GM12892 (cell line): ENCODE measurements around the gene TRABD2B.

Experiments
- DNase-seq: peaks from one replicate; pipeline ENCODE4 v3.0.0; 2011; ENCODE audit not compliant: insufficient read length
- FAIRE-seq: peaks from 2 replicates; lab custom pipeline; 2011; peaks lifted over from hg19 to GRCh38; lab: Jason Lieb, UNC
- POLR2A ChIP-seq: IDR thresholded peaks from 2 replicates; pipeline ENCODE4 v1.6.1; 2011; ENCODE audit warnings: low read depth, low read length, control low read depth
- POLR2AphosphoS5 ChIP-seq: IDR thresholded peaks from 2 replicates; pipeline ENCODE4 v1.6.1; 2011; ENCODE audit warnings: low read depth, low read length, control low read depth
- TAF1 ChIP-seq: IDR thresholded peaks from 2 replicates; pipeline ENCODE4 v1.6.1; 2011; ENCODE audit warnings: low read depth, mild to moderate bottlenecking, control low read depth, low read length, borderline replicate concordance

Gene TRABD2B

DNA sequence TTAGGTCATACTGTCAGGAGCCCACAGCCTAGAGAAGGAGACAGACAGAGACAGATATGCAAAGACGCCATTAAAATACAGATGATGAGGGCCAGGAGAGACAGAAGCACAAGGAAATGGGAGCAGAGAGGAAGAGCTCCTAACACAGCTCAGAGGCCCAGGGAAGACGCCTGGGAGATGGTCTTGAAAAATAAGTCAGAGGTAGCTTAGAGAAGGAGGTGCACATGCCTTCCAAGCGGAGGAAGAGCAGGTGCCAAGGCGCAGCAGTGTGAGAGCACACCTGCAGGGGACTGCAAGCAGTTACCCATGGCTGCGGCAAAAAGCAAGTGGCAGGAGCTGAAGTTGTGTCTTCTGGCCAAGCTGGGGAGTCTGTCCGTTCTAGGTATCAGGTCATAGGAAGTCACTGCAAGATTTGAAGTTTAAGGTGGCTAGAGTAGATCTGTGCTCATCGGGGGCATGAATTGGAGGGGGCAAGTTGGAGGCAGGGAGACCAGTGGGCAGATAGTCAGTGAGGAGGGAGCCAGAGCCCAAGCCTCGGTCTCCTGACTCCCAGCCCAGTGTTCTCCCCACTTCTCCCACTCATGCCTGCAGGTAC, 1.3 kb upstream of the TRABD2B start:
- FAIRE-seq (no peak), DNase-seq (no peak)
- no peak for TF ChIP-seq POLR2A
- no peak for TF ChIP-seq TAF1
- no peak for TF ChIP-seq POLR2AphosphoS5

GRCh38 chr1:47996406-47997226, 569 bp downstream of the TRABD2B start:
- no peak for TF ChIP-seq POLR2AphosphoS5
- TF ChIP-seq TAF1, result no peak
- no peak for TF ChIP-seq POLR2A
- no peak for FAIRE-seq
- DNase-seq, result no peak

DNA sequence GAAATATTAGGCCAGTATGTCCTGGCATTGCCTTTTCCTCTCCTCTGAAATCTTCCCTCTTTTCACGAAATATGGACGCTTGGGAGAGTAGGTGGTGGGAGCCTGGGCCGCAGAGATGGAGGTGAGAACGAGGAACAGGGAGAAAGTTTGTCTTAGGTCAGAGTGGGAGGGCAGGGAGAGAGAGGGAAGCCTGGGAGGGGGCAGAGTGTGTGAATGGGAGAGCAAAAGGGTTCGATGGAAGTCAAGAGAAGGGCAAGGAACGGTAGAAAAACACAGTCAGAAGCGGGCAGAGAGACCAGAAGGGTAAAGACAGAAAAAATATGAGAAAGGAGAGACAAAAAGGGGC, 1.2 kb downstream of the TRABD2B start:
- DNase-seq, result no peak
- FAIRE-seq, result no peak
- no peak for TF ChIP-seq TAF1
- no peak for TF ChIP-seq POLR2A
- no peak for TF ChIP-seq POLR2AphosphoS5

DNA sequence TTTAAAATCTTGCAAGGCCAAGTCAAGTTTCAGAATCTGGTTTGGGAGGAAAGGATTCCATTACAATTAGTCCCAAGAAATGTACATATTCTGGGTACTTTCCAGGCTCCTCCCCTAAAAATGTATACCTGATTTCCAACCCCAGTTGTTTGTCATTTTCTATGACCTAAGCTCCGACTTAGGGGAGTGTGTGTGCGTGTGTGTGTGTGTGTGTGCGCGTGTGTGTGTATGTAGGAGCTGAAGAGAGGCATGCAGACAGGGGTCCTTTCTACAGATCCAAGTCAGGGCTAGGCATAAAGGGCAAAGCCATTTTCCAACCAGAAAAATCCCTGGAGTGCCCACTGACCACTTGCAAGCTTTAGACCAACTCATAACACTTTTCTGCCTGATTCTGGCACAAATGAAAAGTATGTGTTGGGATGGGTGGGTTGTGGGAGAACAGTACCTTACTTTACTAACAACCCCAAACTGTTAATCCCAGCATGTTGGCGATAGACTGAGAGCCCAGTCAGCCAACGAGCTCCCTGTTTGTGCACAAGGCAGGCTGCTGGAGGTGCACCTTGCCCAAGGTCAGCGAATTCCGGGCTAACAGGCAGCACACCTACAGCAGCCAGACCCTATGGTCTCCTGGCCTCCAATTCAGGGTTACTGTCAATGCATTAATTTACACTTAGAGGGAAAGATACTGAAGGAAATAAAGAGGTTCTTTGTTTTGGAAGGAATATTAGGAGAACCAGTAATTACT, 1.7 kb downstream of the TRABD2B start:
- FAIRE-seq (no peak), DNase-seq (no peak)
- TF ChIP-seq POLR2AphosphoS5 (no peak), TAF1 (no peak), POLR2A (no peak)

- FAIRE-seq, result no peak
- no peak for DNase-seq
- TF ChIP-seq POLR2A (no peak), POLR2AphosphoS5 (no peak), TAF1 (no peak)
These were observed 3.1 kb downstream of the TRABD2B start for GRCh38 chr1:47993881-47994625.

- TF ChIP-seq TAF1, result no peak
- no peak for TF ChIP-seq POLR2A
- TF ChIP-seq POLR2AphosphoS5, result no peak
- FAIRE-seq (no peak), DNase-seq (no peak)
These were observed 3.8 kb downstream of the TRABD2B start for GRCh38 chr1:47993416-47993740.

- no peak for DNase-seq
- no peak for FAIRE-seq
- no peak for TF ChIP-seq TAF1
- TF ChIP-seq POLR2A, result no peak
- TF ChIP-seq POLR2AphosphoS5, result no peak
These were observed 4.3 kb downstream of the TRABD2B start for GRCh38 chr1:47992720-47993415.

GRCh38 chr1:47991673-47992072, 5.5 kb downstream of the TRABD2B start:
- no peak for DNase-seq
- TF ChIP-seq TAF1 (no peak), POLR2A (no peak), POLR2AphosphoS5 (no peak)
- no peak for FAIRE-seq

DNA sequence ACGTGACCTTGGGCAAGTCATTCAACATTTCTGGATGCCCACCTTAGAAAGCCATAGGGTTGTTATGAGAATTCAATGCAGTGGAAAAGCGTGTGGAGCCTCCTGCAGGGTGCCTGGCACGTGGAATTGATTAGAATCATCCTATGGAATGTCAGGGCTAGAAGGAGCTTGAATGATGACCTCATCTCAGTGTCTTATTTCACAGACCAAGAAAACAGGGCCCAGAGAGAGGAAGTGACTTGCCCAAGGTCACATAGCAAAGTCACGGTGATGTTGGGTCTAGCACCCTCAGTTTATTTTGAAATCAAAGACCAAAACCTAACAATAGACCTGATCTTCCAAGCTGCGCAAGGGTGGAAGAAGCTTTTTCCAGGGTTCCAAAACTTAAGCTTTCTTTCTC, 6.0 kb downstream of the TRABD2B start:
- DNase-seq, result no peak

DNA sequence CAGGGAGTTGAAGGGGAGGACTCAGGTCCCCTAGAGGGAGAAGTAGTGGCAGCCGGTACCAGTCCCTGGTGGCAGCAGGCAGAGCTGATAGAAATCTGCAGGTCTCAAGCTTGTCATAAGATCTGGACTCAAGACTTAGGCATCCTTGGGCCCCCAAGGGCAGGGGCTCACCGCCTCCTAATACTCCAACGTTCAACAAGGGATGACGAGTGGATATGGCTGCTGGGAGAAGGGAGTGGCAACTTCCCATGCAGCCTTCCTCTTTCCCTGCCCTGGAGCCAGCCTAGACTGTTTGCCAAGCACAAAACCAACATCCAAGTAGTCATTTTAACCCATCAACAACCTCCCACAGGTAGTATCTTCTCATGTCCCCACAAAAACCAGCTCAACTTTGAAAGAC, 6.9 kb downstream of the TRABD2B start:
- no peak for TF ChIP-seq POLR2A
- no peak for TF ChIP-seq POLR2AphosphoS5
- no peak for TF ChIP-seq TAF1
- FAIRE-seq (no peak), DNase-seq (no peak)

More for the DNA sequence above, 6.0 kb downstream of the TRABD2B start:
- FAIRE-seq, result no peak
- TF ChIP-seq TAF1 (no peak), POLR2A (no peak), POLR2AphosphoS5 (no peak)

DNA sequence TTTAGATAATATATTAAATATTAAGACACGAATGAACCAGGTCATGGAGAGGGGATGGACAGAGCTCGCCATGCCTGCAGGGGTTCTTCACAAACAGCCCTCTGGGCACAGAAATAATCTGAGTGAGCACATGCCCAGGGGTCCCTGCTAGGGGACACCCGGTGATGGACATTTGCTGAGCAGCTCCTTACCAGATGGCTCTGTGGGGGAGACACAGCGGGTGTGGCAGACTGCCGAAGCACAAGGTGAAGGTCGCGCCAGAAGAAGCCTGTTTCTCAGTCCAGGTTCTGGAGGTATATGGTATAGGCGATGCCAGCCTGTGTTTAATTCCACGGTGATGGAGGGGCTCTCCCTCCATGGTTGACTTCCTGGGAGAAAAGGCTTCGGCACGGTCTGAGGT, 9.6 kb downstream of the TRABD2B start:
- no peak for TF ChIP-seq TAF1
- no peak for TF ChIP-seq POLR2A
- no peak for TF ChIP-seq POLR2AphosphoS5
- FAIRE-seq (no peak), DNase-seq (no peak)
